Anterior cingulate cortex (tissue), 58 donors: ENCODE results near the gene VAT1L.
"Not testable (repeated sequence)": the region's sequence is repeated elsewhere in the genome, so short reads cannot be mapped to it uniquely, and the experiment has no call there.

ENCODE experiments used
- DNase-seq, 58 donors: peaks; one replicate each; lab custom pipeline; 2025; lab: John Stamatoyannopoulos, UW

VAT1L gene

GRCh38 chr16:77944631-77945030 lies 156.3 kb downstream of the VAT1L start:
- DNase-seq = no peak

DNA sequence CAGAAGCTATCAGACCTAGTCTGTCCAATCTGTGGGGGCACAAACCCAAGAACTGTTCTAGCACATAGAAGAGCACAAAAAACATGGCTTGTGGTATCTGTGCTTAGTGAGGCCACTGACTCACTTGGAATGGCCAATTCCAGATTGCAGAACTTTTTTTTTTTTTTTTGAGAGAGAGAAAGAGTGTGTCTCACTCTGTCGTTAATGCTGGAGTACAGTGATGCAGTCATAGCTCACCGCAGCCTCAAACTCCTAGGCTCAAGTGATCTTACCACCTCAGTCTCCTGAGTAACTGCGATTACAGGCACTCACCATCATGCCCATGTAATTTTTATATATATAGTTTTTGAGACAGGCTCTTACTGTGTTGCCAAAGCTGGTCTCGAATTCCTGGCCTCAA lies 156.8 kb downstream of the VAT1L start:
- DNase-seq = no peak

GRCh38 chr16:77946823-77947222 lies 158.5 kb downstream of the VAT1L start:
- DNase-seq = no peak

DNA sequence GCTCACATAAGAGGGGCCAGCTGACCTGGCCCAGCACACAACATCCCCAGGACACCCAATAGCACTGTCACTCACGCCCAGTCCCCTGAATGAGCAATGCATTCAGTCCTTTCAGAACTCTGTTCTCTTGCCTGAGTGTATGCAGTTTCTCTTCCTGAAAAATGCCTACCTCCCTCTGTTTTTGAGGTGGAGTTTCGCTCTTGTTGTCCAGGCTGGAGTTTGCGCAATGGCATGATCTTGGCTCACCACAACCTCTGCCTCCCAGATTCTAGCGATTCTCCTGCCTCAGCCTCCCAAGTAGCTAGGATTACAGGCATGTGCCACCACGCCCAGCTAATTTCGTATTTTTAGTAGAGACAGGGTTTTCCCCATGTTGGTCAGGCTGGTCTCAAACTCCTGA lies 159.2 kb downstream of the VAT1L start:
- not testable (repeated sequence) for DNase-seq

DNA sequence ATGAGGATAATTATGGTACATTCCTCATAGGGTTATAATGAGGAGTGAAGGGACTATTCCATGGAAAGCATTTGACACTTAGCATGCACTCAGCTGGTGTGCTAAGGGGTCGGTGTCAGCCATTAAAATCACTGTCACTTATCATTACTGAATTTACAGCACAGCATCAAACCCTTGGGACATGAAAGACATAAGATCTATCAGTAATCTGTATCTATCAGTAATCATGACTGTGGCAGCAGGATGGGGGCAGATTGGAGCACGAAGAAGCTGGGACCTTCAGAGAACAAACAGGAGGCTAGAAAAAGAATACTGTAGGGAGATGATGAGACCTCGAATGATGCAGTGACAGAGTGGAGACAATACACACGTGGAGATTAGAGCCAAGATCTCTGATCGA lies 160.5 kb downstream of the VAT1L start:
- DNase-seq = no peak

- DNase-seq = no peak
Observed at GRCh38 chr16:77949445-77949844, 161.1 kb downstream of the VAT1L start.

DNA sequence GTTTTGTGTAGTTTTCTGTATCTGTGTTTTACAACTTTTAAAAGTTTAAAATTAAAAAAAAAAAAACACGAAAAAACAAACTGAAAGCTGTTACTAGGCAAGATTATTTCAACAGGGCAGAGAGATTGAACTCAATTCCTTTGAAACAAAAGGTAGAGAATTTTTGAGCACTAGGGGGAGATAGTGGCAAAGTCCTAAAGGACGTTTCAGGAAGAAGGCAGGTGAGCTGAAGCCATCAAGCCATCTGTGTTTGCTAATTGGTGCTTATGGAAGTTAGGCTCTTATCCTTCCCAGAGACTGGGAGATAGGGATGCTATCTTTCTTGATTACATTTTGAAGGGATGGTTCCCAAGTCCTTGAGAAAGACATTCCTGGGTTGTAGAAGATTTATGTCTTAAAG lies 163.4 kb downstream of the VAT1L start:
- no peak for DNase-seq

GRCh38 chr16:77955127-77955526 lies 166.8 kb downstream of the VAT1L start:
- no peak for DNase-seq

DNA sequence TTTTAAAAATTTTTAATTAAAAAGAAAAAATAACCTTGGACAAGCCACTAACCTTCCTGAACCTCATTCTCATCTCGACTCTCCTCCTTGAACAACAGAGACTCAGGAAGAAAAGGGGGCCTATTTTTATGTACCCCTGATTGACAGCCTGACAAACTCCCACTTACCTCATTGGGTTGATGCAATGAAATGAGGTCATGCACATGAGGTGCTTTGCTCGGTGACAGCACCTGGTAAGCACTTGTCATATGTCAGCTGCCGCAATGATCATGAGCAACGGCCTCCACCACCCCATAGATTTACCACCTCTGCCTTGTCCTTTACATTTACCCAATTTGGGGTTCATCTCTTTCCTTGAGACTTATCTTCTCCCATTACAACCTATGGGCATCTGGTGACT lies 167.9 kb downstream of the VAT1L start:
- peak in 1 of 58 donors; percentile 11 for DNase-seq

DNA sequence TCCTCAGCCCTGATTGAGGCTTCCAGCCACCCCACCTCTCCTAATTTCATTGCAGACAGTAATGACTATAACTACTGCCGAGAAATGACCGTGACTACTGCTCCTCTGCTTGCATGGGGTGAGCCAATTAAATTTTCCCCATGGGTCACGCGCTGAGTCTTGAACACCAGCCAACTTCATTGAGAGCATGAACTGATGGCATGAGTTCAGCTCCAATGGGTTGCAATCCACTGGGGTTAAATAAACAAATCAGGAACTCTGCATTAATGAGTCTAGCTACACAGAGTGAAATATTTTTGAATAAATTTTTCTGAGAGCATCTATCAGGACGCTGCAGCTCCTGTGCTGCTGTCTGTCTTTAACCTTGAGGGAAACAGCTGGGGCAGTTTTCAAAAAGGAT lies 172.4 kb downstream of the VAT1L start:
- no peak for DNase-seq

DNA sequence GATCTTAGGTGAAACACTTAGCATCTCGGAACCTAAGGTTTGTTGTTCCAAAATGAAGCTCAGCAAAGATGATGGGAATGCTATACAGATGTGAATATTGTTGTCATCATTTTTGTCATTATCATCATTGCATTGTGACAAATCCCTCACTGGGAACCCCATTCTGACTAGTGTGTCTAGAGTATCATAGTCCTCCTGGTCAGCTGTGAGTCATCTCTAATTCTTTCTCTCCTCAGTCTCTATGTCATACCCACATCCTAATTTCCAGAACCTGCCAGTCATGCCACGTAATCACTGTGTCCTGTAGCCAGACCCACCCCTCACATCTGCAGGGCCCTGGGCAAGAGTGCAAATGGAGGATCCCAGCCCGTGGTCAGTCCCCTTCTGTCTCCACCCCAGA lies 173.4 kb downstream of the VAT1L start:
- DNase-seq = no peak

- DNase-seq = no peak
Observed at GRCh38 chr16:77962689-77963088, 174.3 kb downstream of the VAT1L start.

DNA sequence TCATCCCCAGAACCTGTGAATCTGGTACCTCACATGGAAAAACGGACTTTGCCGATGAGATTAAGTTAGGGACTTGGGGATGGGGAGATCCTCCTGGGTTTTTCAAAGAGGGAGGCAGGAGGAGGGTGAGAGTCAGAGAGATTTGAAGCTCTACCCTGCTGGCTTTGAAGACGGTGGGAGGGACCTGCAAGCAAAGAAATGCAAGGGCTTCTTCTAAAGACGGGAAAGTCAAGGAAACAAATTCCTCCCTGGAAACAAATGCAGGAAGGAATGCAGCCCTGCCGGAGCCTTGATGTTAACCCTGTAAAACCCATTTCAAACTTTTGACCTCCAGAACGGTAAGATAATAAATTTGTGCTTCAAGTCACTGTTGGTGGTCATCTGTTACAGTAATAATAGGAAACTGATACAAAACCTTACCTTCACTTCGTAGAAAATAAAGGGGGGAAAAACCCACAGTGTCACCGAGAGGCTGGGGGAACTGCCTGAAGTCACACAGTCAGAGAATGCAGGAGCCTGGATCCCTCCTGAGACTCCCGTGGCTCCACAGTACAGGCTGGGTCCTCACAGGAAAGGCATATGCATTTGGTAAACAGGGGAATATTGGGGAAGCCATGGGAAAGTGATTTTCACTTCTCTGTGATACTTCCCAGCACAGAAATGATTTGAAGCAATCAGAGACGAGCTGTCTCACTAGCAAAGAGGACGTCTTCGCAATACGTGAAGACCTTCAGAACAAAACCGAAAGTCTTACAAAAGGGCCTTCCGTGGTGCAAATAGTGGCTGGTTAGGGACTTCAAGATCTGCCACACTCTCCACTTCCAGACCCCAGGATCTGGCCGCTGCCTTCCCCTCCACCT lies 175.1 kb downstream of the VAT1L start:
- DNase-seq = no peak

DNA sequence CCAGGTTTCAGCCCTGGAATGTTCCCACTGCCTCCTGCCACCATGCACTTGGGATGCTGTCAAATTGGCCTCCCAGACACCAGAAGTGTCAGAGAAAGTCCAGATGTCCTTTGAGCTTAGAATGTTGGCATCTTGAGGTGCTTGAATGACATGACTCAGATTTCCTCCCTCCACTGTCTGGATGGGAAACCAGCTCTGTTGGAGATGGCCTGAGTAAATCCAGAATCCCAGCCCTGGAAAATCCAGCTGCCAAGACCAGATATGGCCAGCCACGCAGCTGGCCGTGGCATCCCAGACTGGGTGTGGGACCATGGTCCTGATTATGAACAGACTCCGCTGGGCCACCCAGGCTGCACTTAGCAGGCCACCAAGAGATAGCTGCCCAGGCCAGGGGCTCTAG lies 177.0 kb downstream of the VAT1L start:
- DNase-seq = no peak

DNA sequence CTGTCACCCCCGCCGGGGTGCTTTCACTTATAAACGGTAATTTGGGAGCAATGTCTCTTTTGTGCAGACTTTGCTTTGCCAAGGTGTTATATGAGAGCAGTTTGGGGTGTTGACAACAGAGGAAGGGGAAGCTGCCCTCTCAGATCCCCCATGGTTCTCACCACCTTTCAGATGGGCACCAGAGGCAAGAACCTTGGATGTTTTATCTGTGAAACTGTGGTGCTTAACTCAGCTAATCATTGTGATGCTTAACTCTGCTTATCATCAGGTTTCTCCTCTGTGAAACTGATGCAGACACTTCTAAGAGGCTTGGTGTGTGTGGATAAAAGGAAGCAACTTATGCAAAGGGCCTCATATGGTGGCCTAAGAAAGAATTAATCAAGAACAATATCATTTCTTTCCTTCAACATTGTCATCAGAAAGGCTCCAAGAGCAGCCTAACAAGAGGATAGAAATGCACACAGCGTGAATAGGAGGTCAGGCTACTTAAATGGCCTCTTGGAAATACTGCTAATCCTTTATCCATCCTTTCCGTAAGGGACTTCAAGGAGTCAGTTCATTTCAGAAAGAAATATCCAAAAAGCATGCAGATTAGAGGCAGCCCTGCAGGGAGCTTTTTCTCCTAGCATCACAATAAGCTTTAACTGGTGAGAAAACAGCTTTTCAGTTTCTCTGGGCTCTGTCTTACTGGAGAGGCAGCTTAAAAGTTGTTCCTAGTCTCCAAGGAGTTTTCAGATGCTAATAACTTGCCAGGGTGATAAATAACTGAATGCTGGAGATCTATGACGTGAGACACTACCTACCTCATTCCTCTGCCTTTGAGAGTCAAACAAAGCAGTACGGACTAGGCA lies 178.9 kb downstream of the VAT1L start:
- DNase-seq = no peak

DNA sequence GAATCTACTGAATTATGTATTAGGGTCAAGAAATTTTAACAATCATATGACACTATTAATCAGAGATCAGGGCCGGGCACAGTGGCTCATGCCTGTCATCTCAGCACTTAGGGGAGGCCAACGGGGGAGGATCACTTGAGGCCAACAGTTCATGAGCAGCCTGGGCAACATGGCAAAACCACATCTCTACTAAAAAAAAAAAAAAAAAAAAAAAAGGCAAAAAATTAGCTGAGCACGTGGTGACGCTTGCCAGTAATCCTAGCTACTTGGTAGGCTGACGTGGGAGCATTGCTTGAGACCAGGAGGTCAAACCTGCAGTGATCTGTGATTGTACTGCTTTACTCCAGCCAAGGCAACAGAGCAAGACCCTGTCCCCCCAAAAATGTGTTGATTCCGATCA lies 181.5 kb downstream of the VAT1L start:
- DNase-seq = peak in 1 of 58 donors; percentile 1

DNA sequence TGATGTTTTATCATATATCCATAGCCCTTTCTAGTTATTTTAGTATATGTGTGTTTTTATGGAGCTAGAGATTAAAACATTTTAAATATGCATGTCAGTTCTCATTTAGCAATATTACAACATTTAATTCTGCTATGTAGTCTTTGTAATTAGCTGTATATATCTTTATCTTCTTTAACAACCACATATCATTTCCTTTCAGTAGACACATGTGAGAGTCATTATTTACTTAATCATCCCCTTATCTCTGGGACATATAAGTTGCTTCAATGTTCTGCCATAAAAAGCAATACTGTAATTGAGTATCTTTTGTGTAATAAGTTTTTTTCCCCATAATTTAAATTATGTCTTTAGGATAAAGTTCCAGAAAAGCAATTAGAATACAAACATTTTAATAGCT lies 182.0 kb downstream of the VAT1L start:
- DNase-seq = no peak

DNA sequence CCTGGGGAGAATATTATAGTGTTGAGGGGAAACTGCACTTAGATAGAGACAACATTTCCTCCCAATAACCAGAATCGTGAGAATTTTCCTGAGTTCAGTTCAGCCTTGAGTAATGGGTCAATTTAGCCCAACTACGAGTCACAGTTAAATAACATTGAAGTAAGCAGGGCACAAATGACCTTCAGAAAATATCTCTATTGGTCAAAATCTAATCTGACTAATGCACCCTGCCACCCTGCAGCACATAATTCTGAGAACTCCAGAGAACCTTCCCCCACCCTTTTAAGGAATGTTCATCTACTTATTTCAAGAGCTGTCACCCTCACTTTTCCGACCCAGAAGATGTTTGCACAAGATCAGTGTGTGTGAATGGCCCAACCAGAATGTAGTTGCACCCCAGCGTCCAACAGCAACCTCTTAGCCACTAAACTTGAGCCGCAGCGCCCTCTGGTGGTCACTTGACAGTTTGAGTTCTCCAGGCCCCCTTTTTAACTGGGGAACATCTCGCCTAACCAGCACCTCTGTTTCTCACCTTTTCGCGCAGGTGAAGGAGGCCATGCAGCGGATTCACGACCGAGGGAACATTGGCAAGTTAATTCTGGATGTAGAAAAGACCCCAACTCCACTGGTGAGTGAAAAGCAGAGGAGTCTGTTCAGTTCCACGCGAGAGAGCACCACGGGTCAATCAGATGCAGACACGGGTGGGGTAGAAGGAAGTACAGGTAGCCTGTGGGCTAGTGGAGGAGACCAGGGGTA lies 183.1 kb downstream of the VAT1L start:
- DNase-seq = peak in 56 of 58 donors; percentile 4 to 93 (median 54)

DNA sequence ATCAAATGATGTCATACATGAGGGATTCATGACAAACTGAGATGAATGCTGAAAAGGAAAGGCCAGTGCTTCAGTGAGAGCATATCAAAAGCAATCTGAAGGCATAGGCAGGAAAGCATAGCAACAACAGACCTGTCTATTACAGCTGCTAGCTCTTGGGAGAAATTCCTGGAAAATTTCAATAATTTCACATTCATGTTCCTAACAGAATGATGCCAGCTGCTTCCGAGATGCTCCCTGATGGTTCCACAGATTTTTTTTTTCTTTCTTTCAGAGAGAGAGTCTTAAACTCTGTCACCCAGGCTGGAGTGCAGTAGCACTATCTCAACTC lies 183.7 kb downstream of the VAT1L start:
- no peak for DNase-seq

GRCh38 chr16:77974883-77975282 lies 186.5 kb downstream of the VAT1L start:
- no peak for DNase-seq

DNA sequence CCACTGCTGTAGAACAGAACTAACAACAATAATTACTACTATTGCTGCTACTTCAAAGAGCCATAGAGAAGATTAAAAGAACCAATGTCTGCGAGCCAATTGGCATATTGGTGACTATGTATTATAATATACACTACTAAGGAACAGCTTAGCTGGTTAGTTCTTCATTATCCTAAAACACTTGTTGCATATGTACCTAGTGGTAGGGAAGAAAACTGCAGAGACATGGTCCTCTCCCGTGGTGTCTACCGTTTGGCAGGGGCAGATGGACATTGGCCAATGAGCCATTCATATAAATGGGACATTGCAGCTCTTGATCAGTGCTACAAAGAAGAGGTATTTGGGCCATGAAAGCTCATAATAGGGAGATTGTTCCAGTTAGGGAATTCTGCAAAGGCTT lies 187.6 kb downstream of the VAT1L start:
- no peak for DNase-seq
